C4-2B (cell line): ENCODE results near the gene ASIC2.

Experiments
- CTCF ChIP-seq: fragments of 450-650 bp; conservative IDR thresholded peaks from 2 replicates; pipeline ENCODE4 v1.5.1; 2017; ENCODE audit warnings: mild to moderate bottlenecking
- ZFX ChIP-seq: fragments of 450-650 bp; IDR thresholded peaks from 2 replicates; pipeline ENCODE4 v1.6.1; 2017

DNA sequence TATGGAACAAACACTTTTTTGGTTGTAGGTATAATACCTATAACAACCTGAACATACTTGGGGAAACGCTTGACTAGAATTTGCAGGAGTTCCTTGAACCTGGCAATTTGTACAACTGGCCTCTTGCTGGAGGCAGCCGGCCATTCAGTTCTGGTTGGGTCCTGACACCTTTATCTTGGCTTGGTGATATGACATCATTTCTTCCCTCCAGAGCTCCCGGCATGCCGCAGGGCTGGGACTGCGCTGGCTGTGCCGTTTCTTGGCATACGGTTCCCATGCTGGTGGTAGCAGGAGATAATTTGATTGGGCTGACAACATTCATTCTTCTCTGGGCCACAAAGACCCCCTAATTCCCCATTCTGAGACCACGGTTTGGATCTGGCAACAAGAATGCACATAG is 87.5 kb downstream of the ASIC2 start:
- TF ChIP-seq CTCF (no peak), ZFX (no peak)
